GM23248 (cell line): Measurements from ENCODE around the gene PHLDB2.

Source experiments
- EZH2 ChIP-seq: fragments of 200-600 bp; sonication (generic); IDR thresholded peaks from 2 replicates; pipeline ENCODE4 v1.6.1; 2018; ENCODE audit warnings: antibody characterized with exemption, mild to moderate bottlenecking; ENCODE audit not compliant: insufficient read depth, poor library complexity, severe bottlenecking
- EZH2phosphoT487 ChIP-seq: fragments of 200-600 bp; sonication (generic); IDR thresholded peaks from 2 replicates; pipeline ENCODE4 v1.6.1; 2018; ENCODE audit warnings: antibody characterized with exemption, moderate library complexity, mild to moderate bottlenecking, low read depth; ENCODE audit not compliant: insufficient read depth

- TF ChIP-seq EZH2phosphoT487 (no peak), EZH2 (no peak)
Observed at GRCh38 chr3:112018712-112019111, 159.6 kb downstream of the PHLDB2 start.
